Adipocyte (in vitro differentiated cells): ENCODE measurements around the gene LAMP2.
"Not testable (repeated sequence)": the region's sequence is repeated elsewhere in the genome, so short reads cannot be mapped to it uniquely, and the experiment has no call there.

Source experiments
- DNase-seq: peaks from one replicate; pipeline ENCODE4 v3.0.0-alpha.2; 2015; ENCODE audit warnings: low read depth
- H3K27me3 ChIP-seq: replicated peaks from 2 replicates; pipeline ENCODE4 v1.7.0; 2013; ENCODE audit warnings: mild to moderate bottlenecking, low read length, moderate library complexity; ENCODE audit not compliant: control insufficient read depth, insufficient read depth
- H3K36me3 ChIP-seq: 2 replicates; pipeline ENCODE4 v1.7.0; 2013; ENCODE audit warnings: low read length, mild to moderate bottlenecking, moderate library complexity; ENCODE audit not compliant: control insufficient read depth, insufficient read depth, severe bottlenecking
- H3K4me1 ChIP-seq: 2 replicates; pipeline ENCODE4 v1.7.0; 2013; ENCODE audit warnings: mild to moderate bottlenecking, low read length, moderate library complexity; ENCODE audit not compliant: control insufficient read depth, insufficient read depth
- H3K4me3 ChIP-seq: 2 replicates; pipeline ENCODE4 v1.7.0; 2013; ENCODE audit warnings: mild to moderate bottlenecking, low read length, moderate library complexity
- H3K9ac ChIP-seq: 2 replicates; pipeline ENCODE4 v1.7.0; 2013; ENCODE audit warnings: mild to moderate bottlenecking, low read length, moderate library complexity
- H3K9me3 ChIP-seq: 2 replicates; pipeline ENCODE4 v1.7.0; 2013; ENCODE audit warnings: mild to moderate bottlenecking, low read length, moderate library complexity; ENCODE audit not compliant: control insufficient read depth

Gene LAMP2

DNA sequence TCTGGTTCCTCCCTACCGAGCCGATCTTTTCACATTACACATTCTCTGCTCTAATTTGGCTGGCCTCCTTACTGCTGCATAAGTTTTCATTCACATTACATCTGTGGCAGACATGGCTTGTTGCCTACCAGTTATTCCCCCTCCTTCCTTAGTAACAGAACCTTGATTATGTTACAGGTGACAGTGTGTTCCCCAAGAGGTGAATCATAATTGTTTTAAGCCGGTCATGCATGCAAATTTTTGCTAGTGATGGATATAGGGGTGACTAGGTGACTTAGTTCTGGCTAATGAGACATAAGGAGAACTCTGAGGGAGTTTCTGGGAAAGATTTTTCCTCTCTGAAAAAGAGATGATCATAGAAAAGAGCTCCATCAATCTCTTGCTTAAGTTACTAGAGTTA is 8.4 kb upstream of the LAMP2 start:
- Histone ChIP-seq H3K36me3 (no peaks in the 10 kb centered on the region), H3K27me3 (peaks cover 4% of the 10 kb centered on the region), H3K9ac (no peak overlapping the region), H3K9me3 (no peaks in the 10 kb centered on the region), H3K4me1 (no peaks in the 10 kb centered on the region), H3K4me3 (no peak overlapping the region)
- DNase-seq = no peak

DNA sequence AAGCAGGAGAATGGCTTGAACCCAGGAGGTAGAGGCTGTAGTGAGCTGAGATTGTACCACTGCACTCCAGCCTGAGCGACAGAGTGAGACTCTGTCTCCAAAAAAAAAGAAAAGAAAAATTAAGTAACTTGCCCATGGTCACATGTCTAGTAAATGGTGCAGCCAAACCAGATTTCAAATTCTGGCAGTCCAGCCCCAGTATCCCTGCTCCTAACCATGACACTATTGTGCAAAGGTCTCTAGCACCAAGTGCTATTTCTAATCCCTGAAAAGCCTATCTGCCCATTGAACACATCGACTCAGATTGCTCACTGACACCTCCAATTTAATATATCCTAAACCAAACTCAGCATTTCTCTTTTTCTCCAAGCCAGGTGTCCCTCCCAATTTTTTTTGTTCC is 7.6 kb upstream of the LAMP2 start:
- H3K4me3 ChIP-seq = no peak overlapping the region
- no peaks in the 10 kb centered on the region for H3K36me3 ChIP-seq
- DNase-seq = no peak
- no peak overlapping the region for H3K9ac ChIP-seq
- H3K27me3 ChIP-seq = peaks cover 4% of the 10 kb centered on the region
- H3K4me1 ChIP-seq = no peaks in the 10 kb centered on the region
- no peaks in the 10 kb centered on the region for H3K9me3 ChIP-seq

DNA sequence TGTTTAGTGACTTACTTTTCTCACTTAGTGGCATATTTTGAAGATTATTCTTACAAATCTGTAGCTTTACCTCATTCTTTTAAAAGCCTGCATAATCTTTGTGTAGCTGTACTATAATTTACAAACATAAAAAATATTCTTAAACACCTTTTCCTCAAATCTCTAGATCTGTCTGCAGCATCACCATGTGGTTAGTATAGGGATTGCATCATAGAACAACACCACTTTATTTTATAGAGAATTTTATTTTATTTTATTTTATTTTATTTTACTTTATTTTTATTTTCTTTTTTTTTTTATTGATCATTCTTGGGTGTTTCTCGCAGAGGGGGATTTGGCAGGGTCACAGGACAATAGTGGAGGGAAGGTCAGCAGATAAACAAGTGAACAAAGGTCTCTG is 6.4 kb upstream of the LAMP2 start:
- H3K4me3 ChIP-seq, H3K9me3 ChIP-seq, H3K9ac ChIP-seq, H3K4me1 ChIP-seq, H3K27me3 ChIP-seq, H3K36me3 ChIP-seq: not testable (repeated sequence)
- peak; percentile 69 for DNase-seq

DNA sequence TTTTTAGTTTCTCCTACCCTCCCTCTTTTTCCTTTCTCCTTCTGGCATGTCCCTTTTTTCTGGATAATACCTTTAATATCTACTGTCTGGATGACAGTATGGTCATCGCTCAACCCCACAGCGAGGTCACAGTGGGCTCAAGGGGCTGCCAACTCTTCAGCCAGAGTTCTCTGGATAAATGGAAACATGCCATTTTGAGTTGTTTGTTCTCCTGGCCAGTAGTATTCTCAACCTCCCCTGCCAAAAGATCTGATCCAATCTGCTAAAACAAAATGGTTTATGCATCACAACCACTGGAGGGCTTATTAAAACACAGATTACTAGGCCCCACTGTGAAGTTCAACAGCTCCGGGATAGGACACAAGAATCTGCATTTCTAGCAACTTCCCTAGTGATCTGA is 5.0 kb upstream of the LAMP2 start:
- Histone ChIP-seq H3K4me1 (no peaks in the 10 kb centered on the region), H3K4me3 (no peak overlapping the region), H3K9ac (no peak overlapping the region), H3K27me3 (peaks cover 4% of the 10 kb centered on the region), H3K9me3 (no peaks in the 10 kb centered on the region), H3K36me3 (no peaks in the 10 kb centered on the region)
- no peak for DNase-seq

DNA sequence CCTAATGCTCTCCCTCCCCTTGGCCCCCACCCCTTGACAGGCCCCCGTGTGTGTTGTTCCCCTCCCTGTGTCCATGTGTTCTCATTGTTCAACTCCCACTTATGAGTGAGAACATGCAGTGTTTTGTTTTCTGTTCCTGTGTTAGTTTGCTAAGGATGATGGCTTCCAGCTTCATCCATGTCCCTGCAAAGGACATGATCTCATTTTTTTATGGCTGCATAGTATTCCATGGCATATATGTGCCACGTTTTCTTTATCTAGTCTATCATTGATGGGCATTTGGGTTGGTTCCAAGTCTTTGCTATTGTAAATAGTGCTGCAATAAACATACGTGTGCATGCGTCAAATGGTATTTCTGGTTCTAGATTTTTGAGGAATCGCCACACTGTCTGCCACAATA is 561 bp upstream of the LAMP2 start:
- H3K9ac ChIP-seq, H3K9me3 ChIP-seq, H3K36me3 ChIP-seq, H3K4me1 ChIP-seq, H3K27me3 ChIP-seq, DNase-seq: not testable (repeated sequence)
- peak overlapping the region; percentile 88 for H3K4me3 ChIP-seq

DNA sequence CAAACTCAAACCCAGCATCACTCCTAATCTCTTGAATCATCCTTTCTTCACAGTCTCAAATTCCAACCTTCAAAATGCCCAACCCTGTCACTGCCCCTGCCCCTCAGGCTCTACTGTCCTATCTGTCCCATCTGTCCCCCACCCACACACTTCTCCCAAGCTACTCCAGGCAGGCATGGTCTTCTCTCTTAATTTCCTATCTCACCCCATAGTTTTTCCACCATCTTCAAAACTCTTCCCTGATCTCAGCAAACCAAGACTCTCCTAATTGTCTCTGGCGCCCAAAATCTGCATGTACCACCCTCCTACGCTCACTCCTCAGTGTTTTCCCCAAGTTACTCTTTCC is 644 bp downstream of the LAMP2 start:
- no peak for DNase-seq
- no peaks in the 10 kb centered on the region for H3K9me3 ChIP-seq
- H3K4me1 ChIP-seq = peaks cover 10% of the 10 kb centered on the region
- H3K4me3 ChIP-seq = peak overlapping the region; percentile 88
- H3K27me3 ChIP-seq = no peaks in the 10 kb centered on the region
- peak overlapping the region; percentile 86 for H3K9ac ChIP-seq
- H3K36me3 ChIP-seq = no peaks in the 10 kb centered on the region

DNA sequence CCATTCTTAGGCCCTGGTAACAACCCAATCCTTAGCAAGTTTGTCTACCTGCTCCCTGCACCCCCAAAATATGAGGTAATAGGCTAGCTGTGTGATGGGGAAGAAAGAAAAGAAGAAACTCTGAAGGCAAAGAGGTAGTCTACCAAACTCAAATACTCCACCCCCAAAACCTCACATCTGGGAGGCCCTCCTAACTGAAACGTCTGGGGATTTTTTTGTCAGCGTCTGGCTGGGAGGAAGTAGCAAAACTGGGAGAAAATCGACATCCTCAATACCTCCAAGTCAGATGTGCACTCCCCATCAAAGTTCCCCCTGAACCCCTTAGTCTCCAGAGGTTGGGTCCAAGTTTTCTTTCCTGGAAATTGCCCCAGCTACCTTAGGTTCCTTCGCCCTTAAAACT is 1.0 kb downstream of the LAMP2 start:
- Histone ChIP-seq H3K9ac (peak overlapping the region; percentile 86), H3K9me3 (no peaks in the 10 kb centered on the region), H3K36me3 (no peaks in the 10 kb centered on the region), H3K4me1 (peaks cover 12% of the 10 kb centered on the region), H3K27me3 (no peaks in the 10 kb centered on the region), H3K4me3 (peak overlapping the region; percentile 88)
- DNase-seq = no peak

DNA sequence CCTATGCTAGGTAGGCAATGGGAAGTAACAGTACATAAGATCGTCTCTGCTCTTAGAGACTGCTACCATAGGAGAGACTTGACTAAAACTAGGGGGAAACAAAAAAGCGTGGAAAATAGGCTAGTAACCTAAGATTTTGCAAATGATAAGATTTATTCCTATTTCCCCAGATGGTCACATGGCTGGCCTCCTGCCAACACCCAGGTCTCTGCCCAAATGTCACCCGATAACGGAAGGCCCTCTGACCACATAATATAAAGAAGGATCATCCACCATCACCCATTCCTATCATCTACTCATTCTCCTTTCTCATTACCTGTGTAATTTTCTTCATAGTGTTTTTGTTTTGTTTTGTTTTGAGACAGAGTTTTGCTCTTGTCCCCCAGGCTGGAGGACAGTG is 4.7 kb downstream of the LAMP2 start:
- no peak overlapping the region for H3K4me3 ChIP-seq
- H3K9ac ChIP-seq = no peak overlapping the region
- peaks cover 12% of the 10 kb centered on the region for H3K4me1 ChIP-seq
- no peaks in the 10 kb centered on the region for H3K27me3 ChIP-seq
- no peaks in the 10 kb centered on the region for H3K9me3 ChIP-seq
- H3K36me3 ChIP-seq = no peaks in the 10 kb centered on the region
- DNase-seq = no peak

DNA sequence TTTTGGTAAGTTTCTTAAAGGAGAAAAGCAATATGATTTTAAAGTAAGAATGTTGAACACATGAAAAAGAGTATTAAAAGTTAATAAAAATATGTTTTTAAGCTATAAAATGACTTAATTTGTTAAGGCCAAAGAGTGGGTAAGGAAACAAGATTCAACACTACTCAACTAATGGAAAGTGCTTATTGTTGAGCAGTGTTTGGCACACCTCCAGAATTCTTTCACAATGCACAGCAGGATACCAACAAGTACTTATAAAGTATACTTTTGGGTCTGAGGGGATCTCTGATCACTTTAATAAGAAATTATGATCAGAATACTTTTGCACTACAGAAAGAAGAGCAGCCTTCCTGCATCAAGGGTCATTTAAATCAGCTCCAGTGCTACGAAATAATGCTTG is 5.9 kb downstream of the LAMP2 start:
- peaks cover 15% of the 10 kb centered on the region for H3K4me1 ChIP-seq
- H3K36me3 ChIP-seq = no peaks in the 10 kb centered on the region
- no peaks in the 10 kb centered on the region for H3K27me3 ChIP-seq
- no peak overlapping the region for H3K9ac ChIP-seq
- peak; percentile 68 for DNase-seq
- H3K4me3 ChIP-seq = no peak overlapping the region
- no peaks in the 10 kb centered on the region for H3K9me3 ChIP-seq

DNA sequence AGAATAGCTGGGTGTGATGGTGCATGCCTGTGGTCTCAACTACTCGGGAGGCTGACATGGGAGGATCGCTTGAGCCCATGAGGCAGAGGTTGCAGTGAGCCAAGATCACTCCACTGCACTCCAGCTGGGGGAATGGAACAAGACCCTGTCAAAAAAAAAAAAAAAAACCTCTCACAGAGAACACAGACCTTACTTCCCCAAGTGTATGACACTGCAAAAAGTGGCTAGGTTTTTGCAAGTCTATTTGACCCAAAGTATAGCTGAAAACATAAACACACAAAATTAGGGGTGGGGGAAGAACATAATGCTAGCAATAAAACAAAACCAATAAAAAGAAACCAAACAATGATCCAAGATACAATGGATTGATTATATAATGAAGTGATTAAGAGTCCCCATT is 6.7 kb downstream of the LAMP2 start:
- Histone ChIP-seq H3K4me3 (no peak overlapping the region), H3K4me1 (peaks cover 21% of the 10 kb centered on the region), H3K27me3 (no peaks in the 10 kb centered on the region), H3K9me3 (no peaks in the 10 kb centered on the region), H3K9ac (no peak overlapping the region), H3K36me3 (no peaks in the 10 kb centered on the region)
- no peak for DNase-seq

DNA sequence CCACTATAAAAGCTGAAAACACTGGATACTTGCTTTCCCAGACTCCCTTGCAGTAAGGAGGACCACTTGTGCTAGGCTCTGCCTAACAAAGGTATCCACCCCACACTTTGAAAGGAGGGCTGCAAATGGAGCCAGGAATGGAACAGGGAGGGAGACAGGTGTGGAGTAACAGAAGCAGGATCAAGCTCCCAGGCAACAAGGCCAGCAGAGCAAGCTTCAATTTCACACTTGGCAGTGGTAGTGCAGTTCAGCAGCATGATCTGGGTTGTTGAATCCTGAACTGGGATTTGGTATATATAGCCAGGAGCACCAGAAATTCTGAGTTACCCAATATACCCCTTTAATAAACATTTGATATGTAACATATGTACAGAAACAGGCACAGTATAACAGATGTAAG is 9.8 kb downstream of the LAMP2 start:
- no peaks in the 10 kb centered on the region for H3K9me3 ChIP-seq
- no peaks in the 10 kb centered on the region for H3K27me3 ChIP-seq
- DNase-seq = no peak
- peaks cover 19% of the 10 kb centered on the region for H3K4me1 ChIP-seq
- H3K9ac ChIP-seq = no peak overlapping the region
- H3K36me3 ChIP-seq = peaks cover 11% of the 10 kb centered on the region
- no peak overlapping the region for H3K4me3 ChIP-seq

DNA sequence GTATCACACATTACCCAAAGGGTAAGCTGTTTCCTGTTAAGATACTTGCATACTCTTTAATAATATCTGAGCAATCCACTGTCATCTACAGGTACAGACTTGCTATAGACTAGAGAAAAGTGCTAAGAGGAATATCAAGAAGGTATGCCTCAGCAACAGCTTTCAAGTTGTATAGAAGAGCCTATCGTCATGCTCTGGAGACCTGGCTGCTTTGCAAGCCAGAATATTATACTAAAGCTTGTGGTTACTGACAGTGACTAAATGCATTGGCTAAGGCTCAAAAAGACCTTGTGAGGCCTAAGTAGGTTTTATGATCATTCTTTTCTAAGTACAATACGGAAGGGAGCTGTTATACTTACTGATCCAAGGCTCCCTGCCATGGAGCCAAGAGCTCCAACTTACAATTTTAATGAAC is 11.3 kb downstream of the LAMP2 start:
- H3K36me3 ChIP-seq = peaks cover 15% of the 10 kb centered on the region
- DNase-seq = peak; percentile 78
- no peaks in the 10 kb centered on the region for H3K9me3 ChIP-seq
- H3K4me3 ChIP-seq = no peak overlapping the region
- H3K27me3 ChIP-seq = no peaks in the 10 kb centered on the region
- peaks cover 16% of the 10 kb centered on the region for H3K4me1 ChIP-seq
- no peak overlapping the region for H3K9ac ChIP-seq
